Stimulated activated CD8-positive, alpha-beta memory T cell treated with anti-CD3 and anti-CD28 coated beads, Interleukin-4, amount 100 ng/mL, for 24 hours (primary cell): ENCODE data around the gene BSDC1.
"Not testable (repeated sequence)": the region's sequence is repeated elsewhere in the genome, so short reads cannot be mapped to it uniquely, and the experiment has no call there.

Experiments
- DNase-seq: peaks from one replicate; pipeline ENCODE4 v3.0.0-alpha.2; 2020; ENCODE audit warnings: low read depth

Gene BSDC1, protein sequence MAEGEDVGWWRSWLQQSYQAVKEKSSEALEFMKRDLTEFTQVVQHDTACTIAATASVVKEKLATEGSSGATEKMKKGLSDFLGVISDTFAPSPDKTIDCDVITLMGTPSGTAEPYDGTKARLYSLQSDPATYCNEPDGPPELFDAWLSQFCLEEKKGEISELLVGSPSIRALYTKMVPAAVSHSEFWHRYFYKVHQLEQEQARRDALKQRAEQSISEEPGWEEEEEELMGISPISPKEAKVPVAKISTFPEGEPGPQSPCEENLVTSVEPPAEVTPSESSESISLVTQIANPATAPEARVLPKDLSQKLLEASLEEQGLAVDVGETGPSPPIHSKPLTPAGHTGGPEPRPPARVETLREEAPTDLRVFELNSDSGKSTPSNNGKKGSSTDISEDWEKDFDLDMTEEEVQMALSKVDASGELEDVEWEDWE

DNA sequence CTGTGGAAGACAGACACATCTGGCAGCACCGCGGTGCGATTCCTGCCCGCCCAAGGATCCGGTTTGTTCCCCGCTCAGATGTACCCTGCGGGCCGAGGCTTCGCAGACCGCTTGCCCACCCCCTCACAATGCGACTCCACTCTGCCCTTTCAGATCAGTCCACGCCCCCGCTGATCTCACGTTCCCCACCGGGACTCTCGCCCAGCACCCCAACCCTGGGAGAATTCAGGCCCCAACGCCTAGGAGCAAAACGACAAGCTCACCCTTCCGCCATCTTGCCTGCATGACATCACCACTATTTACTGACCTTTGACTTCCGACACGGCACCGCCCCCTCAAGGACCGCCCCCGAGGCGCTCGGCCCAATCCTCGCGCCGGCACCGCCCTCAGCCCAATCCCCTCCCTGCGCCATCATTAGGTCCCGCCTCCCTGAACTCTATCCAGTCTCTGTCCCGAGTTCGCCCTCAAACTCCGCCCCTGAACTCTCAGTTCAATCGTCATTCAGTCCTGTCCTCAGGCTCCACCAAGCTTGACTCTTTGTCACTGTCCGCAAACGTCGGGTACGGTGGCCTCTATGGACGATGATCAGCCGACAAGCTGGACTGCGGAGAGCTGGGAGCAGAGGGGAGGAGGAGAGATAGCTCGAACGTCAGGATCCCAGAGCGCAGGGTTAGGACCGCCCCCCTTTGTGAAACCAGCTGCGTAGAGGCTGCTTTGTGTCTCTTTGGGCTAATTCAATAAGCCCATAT is at the start of gene BSDC1:
TSS of gene BSDC1 (minus strand) at position 301 of the 749 bp plus-strand sequence. CDS start at position 274, 27 bp downstream.
- peak; percentile 95 for DNase-seq

DNA sequence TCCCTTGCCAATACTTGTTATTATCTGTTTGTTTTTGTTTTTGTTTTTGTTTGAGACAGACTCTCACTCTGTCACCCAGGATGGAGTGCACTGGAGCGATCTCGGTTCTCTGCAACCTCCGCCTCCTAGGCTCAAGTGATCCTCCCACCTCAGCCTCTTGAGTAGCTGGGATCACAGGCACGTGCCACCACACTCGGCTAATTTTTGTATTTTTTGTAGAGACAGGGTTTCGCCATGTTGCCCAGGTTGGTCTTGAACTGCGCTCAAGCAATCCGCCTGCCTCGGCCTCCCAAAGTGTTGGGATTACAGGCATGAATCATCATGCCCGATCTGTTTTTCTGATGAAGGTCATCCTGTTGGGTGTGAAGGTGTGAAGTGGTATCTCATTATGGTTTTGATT is 47.2 kb upstream of the BSDC1 start:
- not testable (repeated sequence) for DNase-seq

DNA sequence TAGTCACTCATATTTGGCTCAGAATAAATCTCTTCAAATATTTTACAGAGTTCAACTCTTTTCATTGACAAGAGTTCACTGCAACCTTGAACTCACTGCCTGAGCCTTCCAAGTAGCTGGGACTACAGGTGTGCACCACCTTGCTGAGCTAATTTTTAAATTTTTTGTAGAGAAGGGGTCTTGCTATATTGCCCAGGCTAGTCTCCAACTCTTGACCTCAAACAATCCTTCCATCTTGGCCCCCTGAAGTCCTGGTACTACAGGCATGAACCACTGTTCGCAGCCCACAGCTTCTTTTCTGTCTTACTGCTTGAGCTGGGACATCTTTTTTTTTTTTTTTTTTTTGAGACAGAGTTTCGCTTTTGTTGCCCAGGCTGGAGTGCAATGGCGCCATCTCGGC is 44.5 kb upstream of the BSDC1 start:
- DNase-seq = not testable (repeated sequence)

DNA sequence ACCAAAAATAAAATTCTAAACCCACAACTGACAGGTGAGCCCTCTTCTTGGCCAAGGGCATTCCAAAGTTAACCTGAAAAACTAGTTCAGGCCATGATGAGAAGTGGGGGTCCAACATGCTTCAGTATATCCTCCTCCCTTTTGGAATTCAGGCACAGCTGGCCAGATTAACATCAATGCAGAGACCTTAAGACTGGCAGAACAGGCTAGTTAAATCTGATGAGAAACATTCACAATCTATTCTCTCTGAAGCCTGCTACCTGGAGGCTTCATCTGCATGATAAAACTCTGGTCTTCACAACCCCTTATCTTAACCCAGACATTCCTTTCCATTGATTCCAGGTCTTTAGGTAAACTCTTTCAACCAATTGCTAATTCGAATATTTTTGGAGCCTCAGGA is 43.9 kb upstream of the BSDC1 start:
- no peak for DNase-seq

DNA sequence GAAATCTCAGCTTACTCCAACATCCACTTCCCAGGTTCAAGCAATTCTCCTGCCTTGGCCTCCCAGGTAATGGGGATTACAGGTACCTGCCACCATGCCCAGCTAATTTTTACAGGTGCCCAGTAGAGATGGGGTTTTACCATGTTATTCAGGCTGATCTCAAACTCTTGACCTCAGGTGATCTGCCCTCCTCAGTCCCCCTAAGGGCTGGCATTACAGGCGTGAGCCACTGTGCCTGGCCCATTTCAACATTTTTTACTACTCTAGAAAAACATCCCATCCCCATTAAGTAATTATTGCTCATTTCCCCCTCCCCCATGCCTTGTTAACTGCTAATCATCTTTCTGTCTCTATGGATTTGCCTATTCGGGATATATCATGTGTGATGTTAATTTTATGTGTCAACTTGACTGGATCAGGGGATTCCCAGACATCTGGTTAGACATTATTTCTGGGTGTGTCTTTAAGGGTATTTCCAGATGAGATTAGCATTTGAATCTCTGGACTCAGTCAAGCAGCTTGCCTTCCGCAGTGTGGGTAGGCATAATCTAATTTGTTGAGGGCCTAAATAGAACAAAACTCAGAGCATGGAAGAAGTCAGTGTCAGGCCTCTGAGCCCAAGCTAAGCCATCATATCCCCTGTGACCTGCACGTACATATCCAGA is 37.6 kb upstream of the BSDC1 start:
- DNase-seq = no peak

DNA sequence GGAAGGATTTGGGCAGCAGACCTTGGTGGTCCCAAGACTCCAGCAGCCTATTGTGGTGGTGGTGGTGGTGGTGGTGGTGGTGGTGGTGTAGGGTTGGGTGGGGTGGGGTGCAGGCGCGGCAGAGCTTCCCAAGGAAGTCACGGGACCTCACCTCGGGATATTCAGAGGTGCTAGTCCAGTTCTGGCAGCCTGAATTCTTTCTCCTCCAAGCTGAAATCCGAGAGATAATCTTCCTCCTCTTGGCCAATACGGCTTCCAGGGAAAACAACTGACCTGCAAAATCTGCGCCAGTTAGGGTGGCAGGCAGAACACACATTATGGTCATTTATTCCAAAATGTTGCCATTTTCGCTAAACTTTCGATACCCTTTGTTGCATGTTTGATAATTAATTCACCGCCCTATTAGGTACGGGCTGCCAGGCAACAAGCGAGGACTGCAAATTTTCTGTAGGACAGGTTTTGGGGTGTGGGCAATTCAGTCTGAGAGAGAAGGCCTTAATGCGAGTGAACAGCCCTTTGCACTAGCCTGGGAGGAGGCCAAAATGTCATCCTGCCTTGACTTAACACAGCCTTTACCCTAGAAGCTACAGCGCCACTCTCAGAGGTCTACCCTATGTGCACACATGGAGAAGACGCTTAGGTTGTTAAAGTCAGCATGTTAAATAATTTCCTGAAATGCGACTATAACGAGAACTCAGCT is 33.2 kb upstream of the BSDC1 start:
- no peak for DNase-seq

DNA sequence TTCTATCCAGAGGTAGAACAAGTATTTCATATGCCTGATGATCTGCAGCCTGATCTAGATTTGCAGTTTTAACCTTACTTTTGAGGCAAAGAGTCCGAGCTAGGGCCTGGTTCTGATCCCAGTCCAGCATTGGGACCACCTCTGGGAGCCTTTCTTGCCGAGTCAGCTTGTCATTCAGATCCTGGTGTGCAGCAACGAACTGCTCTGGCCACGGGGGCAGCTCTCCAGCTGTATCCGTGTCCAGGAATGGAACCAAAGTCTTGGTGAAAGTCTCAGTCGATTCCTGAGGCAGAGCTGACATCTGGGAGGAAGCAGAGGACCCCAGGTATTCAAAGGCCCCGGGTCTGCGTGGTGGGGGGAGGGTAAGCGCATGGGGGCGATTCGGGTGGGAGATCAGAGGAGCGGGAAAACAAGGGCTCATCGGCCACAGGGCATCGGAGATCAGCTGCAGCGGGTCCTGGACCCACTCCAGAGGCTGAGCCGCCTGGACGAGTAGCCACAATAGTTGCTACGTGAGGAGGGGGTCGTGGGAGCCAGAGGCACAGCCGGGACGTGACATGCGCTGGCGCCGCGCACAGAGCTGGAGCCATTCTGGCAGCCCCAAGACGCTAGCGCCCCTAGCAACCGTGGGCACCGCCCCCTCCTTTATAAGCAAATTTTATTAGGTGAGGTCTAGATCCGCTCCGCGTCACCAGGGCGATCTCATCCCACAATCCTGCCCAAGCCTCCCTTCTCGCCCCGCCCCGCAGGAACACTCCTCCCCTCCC is 32.4 kb upstream of the BSDC1 start:
- DNase-seq = no peak

DNA sequence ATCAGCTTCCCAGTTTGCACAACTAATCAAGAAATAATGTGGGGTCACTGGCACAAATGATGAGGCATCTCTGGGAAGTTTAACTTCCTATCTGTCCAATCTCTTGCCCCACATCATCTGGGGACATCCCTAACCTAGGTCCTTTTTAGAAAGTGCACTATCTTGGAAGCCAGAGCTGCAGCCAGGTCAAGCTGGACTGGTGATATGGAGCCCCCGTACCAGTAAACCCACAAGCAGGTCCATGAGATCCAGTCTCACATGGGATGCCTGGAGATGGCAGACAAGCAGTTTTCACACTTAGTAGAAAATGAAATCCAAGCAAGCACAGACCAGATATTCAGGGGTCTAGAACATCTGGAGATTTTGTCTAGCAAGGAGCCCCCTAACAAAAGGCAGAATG is 27.5 kb upstream of the BSDC1 start:
- DNase-seq = no peak

DNA sequence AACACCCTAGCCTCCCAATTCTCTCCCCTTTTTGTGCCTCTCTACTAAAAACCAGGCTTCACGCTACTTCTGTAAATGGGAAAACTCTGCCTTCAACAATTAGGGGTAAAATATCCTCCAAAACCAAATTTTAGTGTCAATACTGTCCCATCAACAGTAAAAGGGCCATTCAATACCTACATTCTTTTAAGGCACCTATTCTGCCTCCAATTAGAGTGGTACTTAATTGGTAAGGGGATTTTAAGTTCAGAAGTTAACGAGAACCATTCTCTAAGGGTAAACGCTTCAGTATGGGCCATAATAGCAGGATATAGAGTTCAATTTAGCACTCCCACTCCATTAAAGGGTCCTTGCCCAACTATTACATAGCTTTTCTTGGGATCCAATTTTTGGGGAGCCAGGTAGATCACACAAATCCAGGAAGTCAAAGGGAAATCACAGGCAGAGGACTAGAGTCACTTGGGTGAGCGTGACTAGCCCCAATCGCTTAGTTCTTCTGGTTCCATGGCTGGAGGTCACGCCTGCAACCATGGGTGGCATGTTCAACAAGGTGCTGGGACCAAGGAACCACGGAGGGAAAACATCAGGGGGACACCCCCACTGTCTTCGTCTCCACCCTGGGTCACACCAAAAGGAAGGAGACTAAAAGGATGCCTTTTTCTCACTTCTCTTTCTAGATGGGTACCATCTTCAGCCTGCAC is 20.1 kb upstream of the BSDC1 start:
- no peak for DNase-seq

DNA sequence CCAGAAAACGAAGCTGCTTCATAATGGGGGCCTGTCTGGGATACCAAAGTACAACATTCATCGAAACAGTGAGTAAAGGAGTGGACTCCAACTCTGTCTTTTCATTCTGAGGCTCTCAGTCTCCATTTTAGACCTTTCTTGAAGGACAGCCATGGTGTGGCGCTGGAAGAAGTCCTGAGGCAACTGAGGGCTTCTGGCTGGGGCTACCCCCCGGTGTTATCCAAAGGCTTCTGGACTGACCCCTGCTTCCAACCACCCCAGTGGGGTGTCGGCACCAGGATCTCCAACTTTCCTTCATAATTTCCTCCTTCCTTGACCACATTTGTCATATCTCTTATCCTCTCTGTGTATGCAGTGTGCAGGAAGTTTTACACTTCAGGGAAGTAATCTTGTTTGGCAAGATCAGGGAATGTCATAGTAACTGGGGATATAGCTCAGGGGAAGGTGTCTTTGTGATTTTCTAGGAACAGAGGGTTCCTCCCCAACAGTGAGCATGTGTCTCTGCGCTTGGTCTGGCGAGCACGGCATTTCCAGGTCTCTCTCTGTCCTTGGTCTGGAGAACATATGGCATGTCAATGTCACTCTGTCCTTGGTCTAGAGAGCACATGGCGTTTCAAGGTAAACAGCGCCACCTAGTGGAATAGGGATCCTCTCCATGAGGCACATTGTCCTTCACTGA is 19.4 kb upstream of the BSDC1 start:
- DNase-seq = peak; percentile 33

DNA sequence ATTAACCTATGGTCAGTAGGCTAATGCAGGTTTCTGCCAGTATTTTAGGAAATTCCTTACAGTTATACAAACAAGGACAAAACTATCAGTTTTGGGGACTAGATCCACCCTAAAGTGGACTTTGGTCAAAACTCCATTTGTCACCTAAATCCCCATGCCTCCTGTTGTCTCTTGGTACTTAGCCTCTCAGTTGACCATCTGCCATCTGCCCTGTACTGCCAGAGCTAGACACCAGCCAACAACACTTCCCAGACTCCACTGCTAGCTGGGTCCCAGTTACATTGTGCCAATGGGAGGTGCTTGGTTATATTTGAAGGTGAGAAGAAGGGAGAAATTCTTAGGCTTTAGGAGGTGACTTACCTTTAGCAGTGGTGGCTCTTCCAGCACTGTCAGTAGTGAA is 17.0 kb upstream of the BSDC1 start:
- DNase-seq = no peak

DNA sequence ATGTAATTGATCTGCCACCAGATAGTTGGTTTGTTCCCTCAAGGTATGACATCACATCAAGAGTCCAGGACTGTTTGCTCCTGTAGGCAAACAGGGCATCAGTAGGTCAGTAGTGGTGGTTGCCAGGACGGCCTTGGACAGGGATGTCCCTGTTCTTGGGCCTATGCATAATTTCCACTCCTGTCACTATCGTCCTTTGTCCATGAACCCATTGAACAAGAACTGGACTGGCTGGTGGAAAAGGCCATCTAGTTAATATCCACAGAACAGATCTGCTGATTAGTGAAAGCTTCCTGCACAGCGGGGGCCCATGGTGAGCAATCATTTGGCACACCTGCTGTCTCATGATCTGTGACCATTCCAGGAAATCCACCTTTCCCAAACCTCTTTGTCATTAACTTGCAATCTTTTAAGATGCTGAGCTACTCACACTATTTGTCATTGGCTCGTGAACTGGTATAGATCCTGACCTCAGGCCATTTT is 12.4 kb upstream of the BSDC1 start:
- DNase-seq = no peak

DNA sequence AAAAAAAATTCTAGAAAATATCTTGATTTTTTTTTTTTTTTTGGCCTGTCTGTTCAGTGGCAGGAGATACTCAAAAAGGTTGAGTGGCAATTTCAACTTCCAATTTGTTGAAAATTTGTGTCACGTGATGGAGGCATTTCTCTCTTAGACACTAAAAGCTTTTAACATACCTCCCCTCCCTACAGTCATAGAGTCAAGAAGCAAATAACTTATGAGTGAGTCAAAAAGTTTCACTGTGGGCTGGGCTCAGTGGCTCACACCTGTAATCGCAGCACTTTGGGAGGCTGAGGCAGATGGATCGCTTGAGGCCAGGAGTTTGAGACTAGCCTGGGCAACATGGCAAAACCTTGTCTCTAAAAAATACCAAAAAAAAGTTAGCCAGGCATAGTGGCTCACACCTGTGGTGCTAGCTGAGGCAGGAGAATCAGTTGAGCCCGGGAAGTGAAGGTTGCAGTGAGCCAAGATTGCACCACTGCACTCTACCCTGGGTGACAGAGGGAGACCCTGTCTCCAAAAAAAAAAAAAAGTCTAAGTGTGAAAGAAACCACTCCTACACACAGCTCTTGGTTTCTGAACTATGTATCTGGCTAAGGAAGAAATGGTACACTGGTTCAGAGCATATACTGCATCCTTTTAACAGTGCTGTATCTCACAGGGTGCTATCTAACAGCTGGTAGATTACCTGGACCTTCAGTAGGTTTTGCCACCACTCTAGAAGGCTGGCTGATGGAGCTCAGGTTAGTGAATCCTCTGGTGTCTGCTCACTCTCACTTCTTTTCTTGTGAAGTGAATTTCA is 11.6 kb upstream of the BSDC1 start:
- no peak for DNase-seq

DNA sequence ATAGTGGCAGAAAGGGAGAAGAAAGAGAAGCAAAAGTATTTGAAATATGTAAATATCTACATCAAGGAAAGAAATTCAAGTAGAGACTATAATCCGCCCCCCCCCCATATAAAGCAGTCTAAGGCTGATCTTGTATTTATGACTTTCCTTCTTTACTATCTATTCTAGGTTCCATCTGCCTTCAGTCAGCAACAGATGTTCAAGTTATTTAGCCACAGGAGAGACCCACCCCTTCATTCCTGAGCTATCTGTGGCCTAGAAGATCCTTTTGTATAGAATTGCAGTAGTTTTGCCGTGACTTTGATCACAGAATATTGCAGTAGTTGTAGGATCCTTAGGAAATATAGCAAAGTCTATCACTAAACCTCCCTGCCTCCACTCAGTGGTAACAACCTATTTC is 10.7 kb upstream of the BSDC1 start:
- no peak for DNase-seq

DNA sequence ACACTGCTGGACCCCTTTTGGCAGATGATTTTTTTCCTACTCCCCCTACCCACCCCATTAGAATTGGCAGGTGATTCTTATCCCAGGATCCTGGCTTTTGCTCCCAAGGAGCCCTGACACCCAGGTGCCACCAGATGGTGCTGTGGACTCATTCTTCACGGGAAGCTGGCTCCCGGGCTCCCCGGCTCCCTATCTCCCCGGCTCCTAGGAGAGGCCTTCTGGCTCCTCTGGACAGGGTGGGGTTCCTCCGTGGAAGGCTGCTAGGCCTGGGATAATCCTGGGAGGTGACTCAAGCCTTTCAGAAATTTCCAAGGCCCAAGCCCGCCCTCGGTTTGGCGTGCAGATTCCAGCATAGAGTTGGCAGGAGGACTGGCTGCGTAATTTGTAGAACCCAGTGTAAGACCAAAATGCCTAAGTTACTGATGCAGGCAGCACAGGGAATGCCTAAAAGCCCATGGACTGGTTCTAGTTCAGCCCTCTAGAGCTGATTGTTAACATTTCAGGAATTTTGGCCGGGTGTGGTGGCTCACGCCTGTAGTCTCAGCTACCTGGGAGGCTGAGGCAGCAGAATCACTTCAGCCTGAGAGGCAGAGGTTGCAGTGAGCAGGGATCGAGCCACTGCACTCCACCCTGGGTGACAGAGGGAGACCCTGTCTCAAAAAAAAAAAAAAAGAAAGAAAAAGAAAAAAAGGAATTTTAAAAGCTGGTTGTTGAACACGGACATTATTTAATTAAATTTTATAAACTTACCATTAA is 6.8 kb upstream of the BSDC1 start:
- peak; percentile 24 for DNase-seq

DNA sequence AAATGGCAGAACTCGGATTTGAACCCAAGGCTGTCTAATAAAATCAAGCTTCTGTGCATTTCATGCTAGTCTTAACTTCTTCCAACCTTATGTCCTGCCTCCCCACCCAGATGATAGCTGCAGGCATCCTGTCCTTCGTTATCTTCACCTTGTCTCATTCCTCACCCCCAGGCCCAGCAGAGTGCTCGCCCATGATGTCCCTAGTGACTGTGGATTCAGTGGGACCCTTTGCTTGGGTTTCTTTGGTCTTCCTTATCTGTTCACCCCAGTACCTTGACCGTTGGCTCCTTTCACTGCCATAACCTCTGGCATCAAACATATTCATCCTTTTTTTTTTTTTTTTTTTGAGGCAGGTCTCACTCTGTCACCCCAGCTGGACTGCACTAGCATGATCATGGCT is 5.6 kb upstream of the BSDC1 start:
- no peak for DNase-seq

DNA sequence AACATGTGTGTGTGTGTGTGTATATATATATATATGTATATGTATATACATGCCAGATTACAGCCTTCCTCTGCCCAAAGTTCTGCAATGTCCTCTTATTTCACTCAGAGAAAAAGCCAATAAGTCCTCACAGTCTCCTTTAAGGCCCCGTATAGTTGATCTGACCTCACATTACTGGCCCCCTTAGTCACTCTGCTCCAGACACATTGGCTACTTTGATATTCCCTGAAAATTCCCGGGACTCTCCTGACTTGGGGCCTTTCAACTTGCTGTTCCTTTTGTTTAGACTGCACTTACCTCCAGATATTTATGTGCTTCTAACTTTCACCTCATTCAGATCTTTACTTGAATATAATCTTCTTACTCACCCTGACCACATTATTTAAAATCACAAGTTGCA is 4.2 kb upstream of the BSDC1 start:
- no peak for DNase-seq

DNA sequence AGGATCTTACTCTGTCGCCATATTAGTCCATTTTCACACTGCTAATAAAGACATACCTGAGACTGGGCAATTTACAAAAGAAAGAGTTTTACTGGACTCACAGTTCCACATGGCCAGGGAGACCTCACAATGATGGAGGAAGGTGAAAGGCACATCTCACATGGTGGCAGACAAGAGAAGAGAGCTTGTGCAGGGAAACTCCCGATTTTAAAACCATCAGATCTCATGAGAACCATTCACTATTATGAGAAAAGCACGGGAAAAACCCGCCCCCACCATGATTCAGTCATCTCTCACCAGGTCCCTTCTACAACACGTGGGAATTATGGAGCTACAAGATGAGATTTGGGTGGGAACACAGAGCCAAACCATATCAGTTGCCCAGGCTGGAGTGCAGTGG is 2.3 kb upstream of the BSDC1 start:
- DNase-seq = not testable (repeated sequence)
